HL-60 (cell line): ENCODE data around the gene TSPY4.
"Not testable (repeated sequence)": the region's sequence is repeated elsewhere in the genome, so short reads cannot be mapped to it uniquely, and the experiment has no call there.

Experiments used
- DNase-seq, 2 experiments: peaks; one replicate each; pipeline ENCODE4 v3.0.0-alpha.2; 2010 to 2020; ENCODE audit warnings: low read depth in 1 of 2, low spot score in 1 of 2
- H3K27ac ChIP-seq: fragments of 250-450 bp; sonication (Bioruptor Pico); replicated peaks from 2 replicates; pipeline ENCODE4 v1.5.1; 2020; ENCODE audit warnings: mild to moderate bottlenecking, moderate library complexity
- H3K27me3 ChIP-seq: fragments of 250-450 bp; sonication (Bioruptor Pico); 2 replicates; pipeline ENCODE4 v1.5.1; 2021; ENCODE audit warnings: mild to moderate bottlenecking, moderate library complexity; ENCODE audit not compliant: insufficient read depth, poor library complexity, severe bottlenecking
- H3K4me3 ChIP-seq: replicated peaks from 2 replicates; pipeline ENCODE4 v1.5.1; 2011; ENCODE audit warnings: mild to moderate bottlenecking, control low read depth, low read length; ENCODE audit not compliant: insufficient read depth
- CTCF ChIP-seq: IDR thresholded peaks from one replicate; pipeline ENCODE4 v1.5.1; 2011; ENCODE audit warnings: low read length, control low read depth, inconsistent platforms; ENCODE audit not compliant: insufficient read depth
- GABPA ChIP-seq: IDR thresholded peaks from 2 replicates; pipeline ENCODE4 v1.6.1; 2012; ENCODE audit warnings: low read depth
- POLR2AphosphoS5 ChIP-seq: IDR thresholded peaks from 2 replicates; pipeline ENCODE4 v1.6.1; 2012; ENCODE audit warnings: low read depth
- REST ChIP-seq: IDR thresholded peaks from 2 replicates; pipeline ENCODE4 v1.6.1; 2012; ENCODE audit warnings: low read depth; ENCODE audit not compliant: insufficient replicate concordance
- SPI1 ChIP-seq: IDR thresholded peaks from 2 replicates; pipeline ENCODE4 v1.6.1; 2012; ENCODE audit warnings: low read depth, mild to moderate bottlenecking, borderline replicate concordance
- long read RNA-seq: library from polyadenylated mRNA; unstranded; transcript quantifications from one replicate; pipeline ENCODE4 v2.0.0, GENCODE V29; 2020

Gene TSPY4
- long read RNA-seq, result 0 reads

GRCh38 chrY:9337164-9337563 is at the start of gene TSPY4:
Gene TSPY4, plus strand, starts transcription at chrY:9337464. Its CDS starts 46 bp downstream, at chrY:9337510.
- DNase-seq, H3K4me3 ChIP-seq, H3K27me3 ChIP-seq, H3K27ac ChIP-seq: not testable (repeated sequence)

GRCh38 chrY:9320996-9321395 is 16.3 kb upstream of the TSPY4 start:
- DNase-seq, result no peak
- no peak overlapping the region for H3K27ac ChIP-seq
- TF ChIP-seq POLR2AphosphoS5, result no peak
- TF ChIP-seq SPI1, result no peak
- no peak for TF ChIP-seq GABPA
- no peak for TF ChIP-seq CTCF
- TF ChIP-seq REST, result no peak
- no peaks in the 10 kb centered on the region for H3K27me3 ChIP-seq
- no peak overlapping the region for H3K4me3 ChIP-seq

- not testable (repeated sequence) for H3K27me3 ChIP-seq, DNase-seq, H3K27ac ChIP-seq, H3K4me3 ChIP-seq
Observed at GRCh38 chrY:9357497-9357896, 20.2 kb downstream of the TSPY4 start, which contains the start of gene TSPY8. Gene TSPY8, plus strand, starts transcription at chrY:9357797. Its CDS starts 46 bp downstream, at chrY:9357843.
